Mesangial cell (primary cell): Measurements from ENCODE around the gene STK31. TPM values are rescaled to one million over a fixed set of nuclear protein-coding genes. Genes with fewer than 3 reads are reported as not detected.

Source experiments
- total RNA-seq: library from RNA; depleted of rRNA; stranded (reverse); fragments of >200 nt; gene quantifications from 2 replicates; pipeline ENCODE4 v1.2.3, GENCODE V29; 2015

STK31 gene
- total RNA-seq = not detected in 2 replicates

GRCh38 chr7:23710000-23710399 lies at the start of gene STK31:
Gene STK31 (plus strand): TSS chr7:23710219. CDS start chr7:23710286, 67 bp downstream.

GRCh38 chr7:23679898-23680413 lies 30.1 kb upstream of the STK31 start, which contains the start of gene FAM221A:
Gene FAM221A (plus strand): TSS chr7:23680199. CDS start chr7:23680219, 20 bp downstream.

Other genes starting within 250 kb of the STK31 start
- 27.7 and 39.0 TPM in 2 replicates for gene IGF2BP3, start 239.7 kb upstream of the STK31 start, total RNA-seq
- gene TRA2A, start 178.2 kb upstream of the STK31 start, total RNA-seq = 9.9 and 19.6 TPM in 2 replicates
- gene CCDC126, start 112.8 kb upstream of the STK31 start, total RNA-seq = 5.7 and 11.4 TPM in 2 replicates
- 3.3 and 5.1 TPM in 2 replicates for gene FAM221A, start 30.0 kb upstream of the STK31 start, total RNA-seq